ENCODE results near the gene NUDT2. TPM values are rescaled to one million over a fixed set of nuclear protein-coding genes. Genes with fewer than 3 reads are reported as not detected.

Gene NUDT2
- total and polyA plus RNA-seq, 4 donors: 22.2 to 30.2 (median 26.5) TPM

- WGBS (ENCODE audit: insufficient coverage): 41% methylated on average over 4 of the region's 5 CpGs
- peaks cover 21% of the 10 kb centered on the region for H3K27me3 ChIP-seq (ENCODE audit: control insufficient read depth, insufficient read depth, low read length)
- peaks cover 52% of the 10 kb centered on the region for H3K4me1 ChIP-seq (ENCODE audit: control insufficient read depth, insufficient read depth, low read length)
Measured at GRCh38 chr9:34374905-34375552, 45.7 kb downstream of the NUDT2 start.

GRCh38 chr9:34375901-34376595 is 46.7 kb downstream of the NUDT2 start:
- peak in 2 of 6 donors; percentile 58 to 60 for DNase-seq (ENCODE audit: low read depth in 4 of 6, low spot score in 6 of 6)
- peaks cover 20% of the 10 kb centered on the region for H3K36me3 ChIP-seq (ENCODE audit: control insufficient read depth, insufficient read depth, low read length)
- peak overlapping the region; percentile 64 for H3K27ac ChIP-seq (ENCODE audit: low read depth, low read length)
- 10% methylated on average over 19 of the region's 22 CpGs for WGBS (ENCODE audit: insufficient coverage)
- H3K4me3 ChIP-seq (ENCODE audit: low read depth, low read length): peak overlapping the region; percentile 75
- peaks cover 54% of the 10 kb centered on the region for H3K4me1 ChIP-seq (ENCODE audit: control insufficient read depth, insufficient read depth, low read length)
- peaks cover 3% of the 10 kb centered on the region for H3K9me3 ChIP-seq (ENCODE audit: control insufficient read depth, insufficient read depth, low read length)
- H3K27me3 ChIP-seq (ENCODE audit: control insufficient read depth, insufficient read depth, low read length): peaks cover 26% of the 10 kb centered on the region

More at GRCh38 chr9:34374905-34375552, 45.7 kb downstream of the NUDT2 start:
- Histone ChIP-seq H3K27ac (ENCODE audit: low read depth, low read length) (no peak overlapping the region), H3K4me3 (ENCODE audit: low read depth, low read length) (no peak overlapping the region), H3K36me3 (ENCODE audit: control insufficient read depth, insufficient read depth, low read length) (peaks cover 31% of the 10 kb centered on the region), H3K9me3 (ENCODE audit: control insufficient read depth, insufficient read depth, low read length) (peaks cover 3% of the 10 kb centered on the region)
- peak in 1 of 6 donors; percentile 35 for DNase-seq (ENCODE audit: low read depth in 4 of 6, low spot score in 6 of 6)

- Histone ChIP-seq H3K9me3 (ENCODE audit: control insufficient read depth, insufficient read depth, low read length) (no peaks in the 10 kb centered on the region), H3K27me3 (ENCODE audit: control insufficient read depth, insufficient read depth, low read length) (peaks cover 21% of the 10 kb centered on the region), H3K4me1 (ENCODE audit: control insufficient read depth, insufficient read depth, low read length) (peaks cover 54% of the 10 kb centered on the region), H3K4me3 (ENCODE audit: low read depth, low read length) (peak within 1 kb of the TSS; percentile 75), H3K36me3 (ENCODE audit: control insufficient read depth, insufficient read depth, low read length) (peaks cover 13% of the 10 kb centered on the region), H3K27ac (ENCODE audit: low read depth, low read length) (peak within 1 kb of the TSS; percentile 64)
- under 1% methylated on average over 54 of the region's 54 CpGs for WGBS (ENCODE audit: insufficient coverage)
- peak; percentile 65 to 95 (median 68) for DNase-seq (ENCODE audit: low read depth in 4 of 6, low spot score in 6 of 6)
Measured at GRCh38 chr9:34376596-34377403, 47.4 kb downstream of the NUDT2 start, which contains the start of gene MYORG. MYORG (minus strand) TSS chr9:34376898; CDS start chr9:34372943, 3,955 bp downstream.

GRCh38 chr9:34377404-34377746 is 48.0 kb downstream of the NUDT2 start:
- Histone ChIP-seq H3K9me3 (ENCODE audit: control insufficient read depth, insufficient read depth, low read length) (no peaks in the 10 kb centered on the region), H3K27ac (ENCODE audit: low read depth, low read length) (peak overlapping the region; percentile 64), H3K27me3 (ENCODE audit: control insufficient read depth, insufficient read depth, low read length) (peaks cover 15% of the 10 kb centered on the region), H3K4me3 (ENCODE audit: low read depth, low read length) (peak overlapping the region; percentile 75), H3K4me1 (ENCODE audit: control insufficient read depth, insufficient read depth, low read length) (peaks cover 60% of the 10 kb centered on the region), H3K36me3 (ENCODE audit: control insufficient read depth, insufficient read depth, low read length) (peaks cover 7% of the 10 kb centered on the region)
- 3% methylated on average over 18 of the region's 21 CpGs for WGBS (ENCODE audit: insufficient coverage)
- no peak for DNase-seq (ENCODE audit: low read depth in 4 of 6, low spot score in 6 of 6)

GRCh38 chr9:34378376-34379060 is 49.1 kb downstream of the NUDT2 start:
- Histone ChIP-seq H3K4me1 (ENCODE audit: control insufficient read depth, insufficient read depth, low read length) (peaks cover 60% of the 10 kb centered on the region), H3K4me3 (ENCODE audit: low read depth, low read length) (no peak overlapping the region), H3K9me3 (ENCODE audit: control insufficient read depth, insufficient read depth, low read length) (no peaks in the 10 kb centered on the region), H3K27ac (ENCODE audit: low read depth, low read length) (no peak overlapping the region), H3K27me3 (ENCODE audit: control insufficient read depth, insufficient read depth, low read length) (peaks cover 13% of the 10 kb centered on the region), H3K36me3 (ENCODE audit: control insufficient read depth, insufficient read depth, low read length) (peaks cover 2% of the 10 kb centered on the region)
- DNase-seq (ENCODE audit: low read depth in 4 of 6, low spot score in 6 of 6): no peak
- WGBS (ENCODE audit: insufficient coverage): 85% methylated on average over 3 of the region's 3 CpGs

GRCh38 chr9:34379334-34380033 is 50.1 kb downstream of the NUDT2 start:
- peak in 3 of 6 donors; percentile 63 to 87 (median 87) for DNase-seq (ENCODE audit: low read depth in 4 of 6, low spot score in 6 of 6)
- Histone ChIP-seq H3K27ac (ENCODE audit: low read depth, low read length) (no peak overlapping the region), H3K36me3 (ENCODE audit: control insufficient read depth, insufficient read depth, low read length) (no peaks in the 10 kb centered on the region), H3K4me3 (ENCODE audit: low read depth, low read length) (peak overlapping the region; percentile 38), H3K27me3 (ENCODE audit: control insufficient read depth, insufficient read depth, low read length) (peaks cover 13% of the 10 kb centered on the region), H3K4me1 (ENCODE audit: control insufficient read depth, insufficient read depth, low read length) (peaks cover 60% of the 10 kb centered on the region), H3K9me3 (ENCODE audit: control insufficient read depth, insufficient read depth, low read length) (no peaks in the 10 kb centered on the region)
- WGBS (ENCODE audit: insufficient coverage): 11% methylated on average over 26 of the region's 35 CpGs

GRCh38 chr9:34380034-34380510 is 50.7 kb downstream of the NUDT2 start:
- Histone ChIP-seq H3K27me3 (ENCODE audit: control insufficient read depth, insufficient read depth, low read length) (peaks cover 13% of the 10 kb centered on the region), H3K9me3 (ENCODE audit: control insufficient read depth, insufficient read depth, low read length) (no peaks in the 10 kb centered on the region), H3K27ac (ENCODE audit: low read depth, low read length) (peak overlapping the region; percentile 15), H3K4me3 (ENCODE audit: low read depth, low read length) (peak overlapping the region; percentile 38), H3K4me1 (ENCODE audit: control insufficient read depth, insufficient read depth, low read length) (peaks cover 57% of the 10 kb centered on the region), H3K36me3 (ENCODE audit: control insufficient read depth, insufficient read depth, low read length) (no peaks in the 10 kb centered on the region)
- 31% methylated on average over 24 of the region's 24 CpGs for WGBS (ENCODE audit: insufficient coverage)
- DNase-seq (ENCODE audit: low read depth in 4 of 6, low spot score in 6 of 6): peak in 1 of 6 donors; percentile 7

GRCh38 chr9:34380511-34381315 is 51.3 kb downstream of the NUDT2 start:
- Histone ChIP-seq H3K27ac (ENCODE audit: low read depth, low read length) (peak overlapping the region; percentile 43), H3K4me1 (ENCODE audit: control insufficient read depth, insufficient read depth, low read length) (peaks cover 52% of the 10 kb centered on the region), H3K9me3 (ENCODE audit: control insufficient read depth, insufficient read depth, low read length) (no peaks in the 10 kb centered on the region), H3K27me3 (ENCODE audit: control insufficient read depth, insufficient read depth, low read length) (peaks cover 13% of the 10 kb centered on the region), H3K36me3 (ENCODE audit: control insufficient read depth, insufficient read depth, low read length) (no peaks in the 10 kb centered on the region), H3K4me3 (ENCODE audit: low read depth, low read length) (peak overlapping the region; percentile 65)
- WGBS (ENCODE audit: insufficient coverage): 3% methylated on average over 59 of the region's 59 CpGs
- peak in 2 of 6 donors; percentile 88 to 89 for DNase-seq (ENCODE audit: low read depth in 4 of 6, low spot score in 6 of 6)
